Liver (tissue), 9 donors: ENCODE results near the gene ZFP3. TPM values are rescaled to one million over a fixed set of nuclear protein-coding genes. Genes with fewer than 3 reads are reported as not detected.
"Not testable (repeated sequence)": the region's sequence is repeated elsewhere in the genome, so short reads cannot be mapped to it uniquely, and the experiment has no call there.

Experiments used
- DNase-seq: peaks from one replicate; pipeline ENCODE4 v3.0.0-alpha.2; 2017; ENCODE audit warnings: low spot score
- H3K27ac ChIP-seq, 2 donors: one replicate each; pipeline ENCODE4 v1.7.0; 2013; ENCODE audit warnings: inconsistent platforms in 2 of 2, low read length in 2 of 2, control low read depth in 1 of 2, low read depth in 1 of 2, mild to moderate bottlenecking in 1 of 2
- H3K27me3 ChIP-seq, 4 donors: one replicate each; pipeline versions ENCODE4 v1.6.1 to v1.7.0; 2013; ENCODE audit warnings: low read length in 3 of 4, inconsistent platforms in 1 of 4, mild to moderate bottlenecking in 1 of 4, moderate library complexity in 1 of 4; ENCODE audit not compliant: control insufficient read depth in 4 of 4, insufficient read depth in 4 of 4
- H3K36me3 ChIP-seq, 4 donors: one replicate each; pipeline versions ENCODE4 v1.6.1 to v1.7.0; 2013; ENCODE audit warnings: low read length in 3 of 4, mild to moderate bottlenecking in 3 of 4, low read depth in 1 of 4, moderate library complexity in 1 of 4; ENCODE audit not compliant: control insufficient read depth in 4 of 4, insufficient read depth in 3 of 4
- H3K4me1 ChIP-seq, 4 donors: one replicate each; pipeline versions ENCODE4 v1.6.1 to v1.7.0; 2013; ENCODE audit warnings: low read length in 3 of 4, mild to moderate bottlenecking in 3 of 4, moderate library complexity in 1 of 4; ENCODE audit not compliant: control insufficient read depth in 4 of 4, insufficient read depth in 4 of 4
- H3K4me3 ChIP-seq, 3 donors: one replicate each; pipeline versions ENCODE4 v1.6.1 to v1.7.0; 2013; ENCODE audit warnings: low read length in 3 of 3, control low read depth in 1 of 3, low read depth in 1 of 3, mild to moderate bottlenecking in 1 of 3
- H3K9ac ChIP-seq, 2 donors: one replicate each; pipeline ENCODE4 v1.7.0; 2013; ENCODE audit warnings: low read length in 2 of 2, mild to moderate bottlenecking in 2 of 2, moderate library complexity in 2 of 2, control low read depth in 1 of 2, low read depth in 1 of 2
- H3K9me3 ChIP-seq, 4 donors: one replicate each; pipeline versions ENCODE4 v1.6.1 to v1.7.0; 2013; ENCODE audit warnings: low read length in 3 of 4; ENCODE audit not compliant: control insufficient read depth in 4 of 4
- CTCF ChIP-seq: fragments of 150-350 bp; IDR thresholded peaks from 2 replicates; pipeline ENCODE4 v1.5.1; 2017; ENCODE audit warnings: improper control_type of control experiment, low read depth, low read length; ENCODE audit not compliant: missing input control
- FOXA1 ChIP-seq: IDR thresholded peaks from 2 replicates; pipeline ENCODE4 v1.6.1; 2016; ENCODE audit warnings: antibody characterized with exemption
- FOXA2 ChIP-seq: IDR thresholded peaks from 2 replicates; pipeline ENCODE4 v1.6.1; 2016; ENCODE audit warnings: antibody characterized with exemption
- GABPA ChIP-seq, 2 donors: IDR thresholded peaks in 1 of 2; conservative IDR thresholded peaks in 1 of 2; 2 replicates each; pipeline ENCODE4 v1.6.1; 2016; ENCODE audit warnings: antibody characterized with exemption in 2 of 2, mild to moderate bottlenecking in 1 of 2, moderate library complexity in 1 of 2
- HNF4A ChIP-seq, 2 donors: conservative IDR thresholded peaks; 2 replicates each; pipeline ENCODE4 v1.6.1; 2016; ENCODE audit warnings: antibody characterized with exemption in 2 of 2, mild to moderate bottlenecking in 2 of 2
- HNF4G ChIP-seq: IDR thresholded peaks from 2 replicates; pipeline ENCODE4 v1.6.1; 2016; ENCODE audit warnings: antibody characterized with exemption
- JUND ChIP-seq, 2 donors: IDR thresholded peaks; 2 replicates each; pipeline ENCODE4 v1.6.1; 2016; ENCODE audit warnings: antibody characterized with exemption in 2 of 2
- NR2F2 ChIP-seq: IDR thresholded peaks from 2 replicates; pipeline ENCODE4 v1.6.1; 2016; ENCODE audit warnings: antibody characterized with exemption
- REST ChIP-seq: IDR thresholded peaks from 2 replicates; pipeline ENCODE4 v1.6.1; 2016; ENCODE audit warnings: antibody characterized with exemption, mild to moderate bottlenecking
- RXRA ChIP-seq, 2 donors: IDR thresholded peaks; 2 replicates each; pipeline ENCODE4 v1.6.1; 2017 to 2018; ENCODE audit warnings: antibody characterized with exemption in 2 of 2, mild to moderate bottlenecking in 1 of 2
- SP1 ChIP-seq: IDR thresholded peaks from 2 replicates; pipeline ENCODE4 v1.6.1; 2018; ENCODE audit warnings: antibody characterized with exemption, mild to moderate bottlenecking
- TAF1 ChIP-seq: conservative IDR thresholded peaks from 2 replicates; pipeline ENCODE4 v1.6.1; 2016; ENCODE audit warnings: antibody characterized with exemption, mild to moderate bottlenecking
- YY1 ChIP-seq: IDR thresholded peaks from 2 replicates; pipeline ENCODE4 v1.6.1; 2016; ENCODE audit warnings: antibody characterized with exemption, mild to moderate bottlenecking
- ZBTB33 ChIP-seq: IDR thresholded peaks from 2 replicates; pipeline ENCODE4 v1.6.1; 2016; ENCODE audit warnings: antibody characterized with exemption
- WGBS: extraction: QIAGEN DNeasy Blood & Tissue Kit; methylation state at CpG from one replicate; pipeline ENCODE4 v1.1.7; 2013; 5-methylcytosine and 5-hydroxymethylcytosine counted together
- polyA plus RNA-seq, 2 donors: library from polyadenylated mRNA; stranded (reverse) in 1 of 2; unstranded in 1 of 2; fragments of 200-250 nt in 1 of 2; fragments of >200 nt in 1 of 2; fragmentation: Nextera tagmentation in 1 of 2; extraction: Ambion mirVana in 1 of 2; gene quantifications; one replicate each; pipeline versions ENCODE4 v1.2.1 to v1.2.3, GENCODE V29; 2013 to 2015
- total RNA-seq, 2 donors: library from RNA; depleted of rRNA; stranded (reverse); fragments of >200 nt; gene quantifications; one replicate each; pipeline ENCODE4 v1.2.3, GENCODE V29; 2014
- TF ChIP-seq, protein P1 (sequence below): IDR thresholded peaks from 2 replicates; pipeline ENCODE4 v1.6.1; 2016; ENCODE audit warnings: antibody characterized with exemption
- donor health status: healthy.
- donor health status: healthy.
- donor health status: healthy.
- donor health status: healthy.
- donor health status: healthy.

The ZFP3 gene
- total and polyA plus RNA-seq, 4 donors: 0.46 to 1.6 (median 1.1) TPM

DNA sequence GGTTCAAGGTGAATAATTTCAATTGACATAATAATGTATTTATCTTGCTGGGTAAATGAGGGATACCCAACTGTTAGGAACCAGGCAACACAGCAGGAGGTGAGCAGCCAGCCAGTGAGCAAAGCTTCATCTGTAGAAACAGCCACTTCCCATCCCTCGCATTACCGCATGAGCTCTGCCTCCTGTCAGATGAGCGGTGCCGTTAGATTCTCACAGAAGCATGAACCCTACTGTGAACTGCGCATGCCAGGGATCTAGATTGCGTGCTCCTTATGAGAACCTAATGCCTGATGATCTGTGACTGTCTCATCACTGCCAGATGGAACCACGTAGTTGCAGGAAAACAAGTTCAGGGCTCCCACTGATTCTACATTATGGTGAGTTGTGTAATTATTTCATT lies 46.6 kb downstream of the ZFP3 start:
- H3K9ac ChIP-seq, H3K4me1 ChIP-seq, H3K27ac ChIP-seq, H3K4me3 ChIP-seq, H3K9me3 ChIP-seq, DNase-seq, H3K27me3 ChIP-seq, H3K36me3 ChIP-seq: not testable (repeated sequence)
- WGBS: 84% methylated on average over 7 of the region's 7 CpGs

- DNase-seq: peak; percentile 16
- Histone ChIP-seq H3K27ac (no peak overlapping the region), H3K9me3 (peaks cover 0 to 3% (median 1%) of the 10 kb centered on the region in 4 donors), H3K4me3 (no peak overlapping the region), H3K4me1 (peaks cover 0 to 6% (median 4%) of the 10 kb centered on the region in 4 donors), H3K9ac (no peak overlapping the region), H3K27me3 (peaks cover 0 to 2% (median 0%) of the 10 kb centered on the region in 4 donors), H3K36me3 (no peaks in the 10 kb centered on the region)
- WGBS: 76% methylated on average over 17 of the region's 17 CpGs
- TF ChIP-seq HNF4A (conservative IDR thresholded peaks at IDR 0.05): no peak
- no peak for TF ChIP-seq CTCF
- TF ChIP-seq SP1: no peak
- no peak for TF ChIP-seq HNF4G
These were observed 48.6 kb downstream of the ZFP3 start for GRCh38 chr17:5126719-5127488.

DNA sequence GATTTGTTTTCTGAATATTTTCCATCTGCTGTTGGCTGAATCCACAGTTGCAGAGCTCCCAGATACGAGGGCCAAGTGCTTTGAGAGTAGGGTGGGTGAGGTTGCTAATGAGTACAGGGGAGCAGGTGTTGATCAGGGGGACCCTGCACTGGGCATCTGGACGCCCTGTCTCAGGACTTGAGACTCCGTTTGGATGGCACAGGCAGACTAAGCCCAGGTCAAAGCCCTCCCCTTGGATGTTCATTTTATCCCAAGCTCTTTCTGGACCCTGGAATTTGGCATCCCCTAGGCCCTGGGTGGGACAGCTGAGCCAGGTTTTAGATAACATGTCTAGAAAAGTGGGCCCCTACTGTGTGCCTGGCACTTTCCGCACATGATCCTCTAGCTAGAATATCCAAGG lies 49.6 kb downstream of the ZFP3 start:
- TF ChIP-seq FOXA1 (no peak), GABPA (IDR thresholded peaks at IDR 0.05 in 1 of 2, conservative IDR thresholded peaks at IDR 0.05 in 1 of 2) (no peak), HNF4A (conservative IDR thresholded peaks at IDR 0.05) (no peak), TAF1 (no peak), SP1 (no peak), HNF4G (no peak), YY1 (no peak), JUND (IDR thresholded peaks at IDR 0.05) (no peak), NR2F2 (no peak), RXRA (IDR thresholded peaks at IDR 0.05) (no peak), REST (no peak), FOXA2 (no peak), CTCF (no peak), ZBTB33 (no peak)
- TF ChIP-seq, protein P1, sequence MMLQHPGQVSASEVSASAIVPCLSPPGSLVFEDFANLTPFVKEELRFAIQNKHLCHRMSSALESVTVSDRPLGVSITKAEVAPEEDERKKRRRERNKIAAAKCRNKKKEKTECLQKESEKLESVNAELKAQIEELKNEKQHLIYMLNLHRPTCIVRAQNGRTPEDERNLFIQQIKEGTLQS: no peak
- Histone ChIP-seq H3K4me3 (no peak overlapping the region), H3K9ac (no peak overlapping the region), H3K4me1 (peaks cover 0 to under 1% (median under 1%) of the 10 kb centered on the region in 4 donors), H3K27me3 (peaks cover 0 to 2% (median 0%) of the 10 kb centered on the region in 4 donors), H3K36me3 (no peaks in the 10 kb centered on the region), H3K9me3 (peaks cover 0 to 3% (median 1%) of the 10 kb centered on the region in 4 donors), H3K27ac (no peak overlapping the region)
- WGBS: 79% methylated on average over 4 of the region's 4 CpGs
- DNase-seq: no peak
